ENCODE data around the gene RAB6B.

- TF ChIP-seq POLR2A (IDR thresholded peaks at IDR 0.05) (no peak), CTCF (IDR thresholded peaks at IDR 0.05) (no peak)
Observed at GRCh38 chr3:133896002-133896761, 500 bp upstream of the RAB6B start.
